ENCODE data around the gene TEP1. TPM values are rescaled to one million over a fixed set of nuclear protein-coding genes. Genes with fewer than 3 reads are reported as not detected.

Gene TEP1
- total RNA-seq, 1 experiment from 2014 or later: 23.1 TPM

DNA sequence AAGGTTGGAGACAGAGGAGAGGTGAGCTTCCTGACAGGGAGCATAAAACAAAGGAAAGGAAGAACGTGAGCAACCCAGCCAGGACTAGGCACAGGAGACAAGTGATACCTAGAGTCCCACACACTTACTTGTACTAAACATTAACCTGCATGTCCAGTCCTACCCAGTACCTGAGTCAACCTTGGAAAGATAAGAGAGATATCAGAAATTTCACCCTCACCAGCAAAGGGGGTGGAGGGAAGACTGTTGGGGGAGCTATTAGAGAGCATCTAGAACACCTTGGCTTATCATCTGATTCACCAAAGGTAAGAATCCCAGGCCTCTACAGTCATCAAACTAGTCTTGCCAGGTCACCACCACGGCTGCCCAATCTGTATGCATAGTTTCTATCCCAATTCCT is 11.6 kb upstream of the TEP1 start:
- Histone ChIP-seq H3K27ac (ENCODE audit: low read length) (no peak overlapping the region), H3K27me3 (ENCODE audit: low read length) (no peaks in the 10 kb centered on the region), H3K4me2 (ENCODE audit: low read depth, low read length, poor library complexity, severe bottlenecking) (no peak overlapping the region), H4K20me1 (ENCODE audit: insufficient read depth, low read depth, low read length) (no peaks in the 10 kb centered on the region), H3K9me3 (ENCODE audit: low read length) (no peaks in the 10 kb centered on the region), H3K9ac (ENCODE audit: low read length) (no peak overlapping the region), H3K79me2 (ENCODE audit: low read length) (no peaks in the 10 kb centered on the region), H3K36me3 (ENCODE audit: insufficient read depth, low read length) (no peaks in the 10 kb centered on the region), H3K4me1 (ENCODE audit: low read length) (peaks cover 15% of the 10 kb centered on the region), H2AFZ (ENCODE audit: low read length) (no peak overlapping the region), H3K4me3 (ENCODE audit: low read length) (no peak overlapping the region), H3K9me2 (replicated peaks; ENCODE audit: insufficient read depth, low read length) (no peaks in the 10 kb centered on the region)
- no peak for DNase-seq

GRCh38 chr14:20422886-20423285 is 9.6 kb upstream of the TEP1 start:
- H2AFZ ChIP-seq (ENCODE audit: low read length): no peak overlapping the region

GRCh38 chr14:20421267-20421666 is 8.0 kb upstream of the TEP1 start:
- no peak for DNase-seq
- Histone ChIP-seq H2AFZ (ENCODE audit: low read length) (no peak overlapping the region), H3K36me3 (ENCODE audit: insufficient read depth, low read length) (no peaks in the 10 kb centered on the region)

More at GRCh38 chr14:20422886-20423285, 9.6 kb upstream of the TEP1 start:
- Histone ChIP-seq H3K4me2 (ENCODE audit: low read depth, low read length, poor library complexity, severe bottlenecking) (no peak overlapping the region), H3K36me3 (ENCODE audit: insufficient read depth, low read length) (no peaks in the 10 kb centered on the region), H3K27ac (ENCODE audit: low read length) (no peak overlapping the region), H4K20me1 (ENCODE audit: insufficient read depth, low read depth, low read length) (no peaks in the 10 kb centered on the region), H3K79me2 (ENCODE audit: low read length) (no peaks in the 10 kb centered on the region), H3K27me3 (ENCODE audit: low read length) (no peaks in the 10 kb centered on the region), H3K9me2 (replicated peaks; ENCODE audit: insufficient read depth, low read length) (no peaks in the 10 kb centered on the region), H3K4me3 (ENCODE audit: low read length) (no peak overlapping the region), H3K9ac (ENCODE audit: low read length) (no peak overlapping the region), H3K4me1 (ENCODE audit: low read length) (peaks cover 9% of the 10 kb centered on the region), H3K9me3 (ENCODE audit: low read length) (no peaks in the 10 kb centered on the region)
- no peak for DNase-seq

DNA sequence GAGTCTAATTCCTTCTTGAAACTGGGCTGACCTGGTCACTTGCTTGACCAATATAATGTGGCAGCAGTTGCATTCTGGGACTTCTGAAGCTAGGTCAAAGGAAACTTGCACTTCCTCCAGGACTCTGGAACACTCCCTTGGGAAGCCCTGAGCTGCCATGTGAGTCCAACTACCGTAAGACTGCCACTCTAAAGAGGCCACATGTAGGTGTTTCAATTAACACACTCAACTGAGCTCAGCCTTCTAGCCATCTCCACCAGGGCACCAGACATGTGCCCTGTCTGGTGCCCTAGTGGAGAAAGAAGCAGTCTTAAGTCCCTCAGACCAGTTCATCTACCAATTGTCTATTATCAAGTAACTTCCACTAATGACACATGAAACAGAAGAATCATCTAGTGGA is 6.1 kb upstream of the TEP1 start:
- H3K4me2 ChIP-seq (ENCODE audit: low read depth, low read length, poor library complexity, severe bottlenecking): no peak overlapping the region
- H4K20me1 ChIP-seq (ENCODE audit: insufficient read depth, low read depth, low read length): no peaks in the 10 kb centered on the region
- no peaks in the 10 kb centered on the region for H3K9me3 ChIP-seq (ENCODE audit: low read length)
- no peak overlapping the region for H3K27ac ChIP-seq (ENCODE audit: low read length)
- no peaks in the 10 kb centered on the region for H3K9me2 ChIP-seq (replicated peaks; ENCODE audit: insufficient read depth, low read length)
- H3K36me3 ChIP-seq (ENCODE audit: insufficient read depth, low read length): no peaks in the 10 kb centered on the region
- no peaks in the 10 kb centered on the region for H3K27me3 ChIP-seq (ENCODE audit: low read length)
- no peak overlapping the region for H3K9ac ChIP-seq (ENCODE audit: low read length)
- no peak overlapping the region for H3K4me3 ChIP-seq (ENCODE audit: low read length)
- H3K4me1 ChIP-seq (ENCODE audit: low read length): peaks cover 3% of the 10 kb centered on the region
- H3K79me2 ChIP-seq (ENCODE audit: low read length): no peaks in the 10 kb centered on the region
- H2AFZ ChIP-seq (ENCODE audit: low read length): no peak overlapping the region
- no peak for DNase-seq

More at GRCh38 chr14:20421267-20421666, 8.0 kb upstream of the TEP1 start:
- Histone ChIP-seq H3K27me3 (ENCODE audit: low read length) (no peaks in the 10 kb centered on the region), H3K27ac (ENCODE audit: low read length) (no peak overlapping the region), H3K79me2 (ENCODE audit: low read length) (no peaks in the 10 kb centered on the region), H3K9ac (ENCODE audit: low read length) (no peak overlapping the region), H3K4me1 (ENCODE audit: low read length) (0 out of 2 replicates have a peak, but pooled peaks cover 2% of the 10 kb centered on the region), H3K9me2 (replicated peaks; ENCODE audit: insufficient read depth, low read length) (no peaks in the 10 kb centered on the region), H3K4me2 (ENCODE audit: low read depth, low read length, poor library complexity, severe bottlenecking) (no peak overlapping the region), H3K4me3 (ENCODE audit: low read length) (no peak overlapping the region), H3K9me3 (ENCODE audit: low read length) (no peaks in the 10 kb centered on the region), H4K20me1 (ENCODE audit: insufficient read depth, low read depth, low read length) (no peaks in the 10 kb centered on the region)

DNA sequence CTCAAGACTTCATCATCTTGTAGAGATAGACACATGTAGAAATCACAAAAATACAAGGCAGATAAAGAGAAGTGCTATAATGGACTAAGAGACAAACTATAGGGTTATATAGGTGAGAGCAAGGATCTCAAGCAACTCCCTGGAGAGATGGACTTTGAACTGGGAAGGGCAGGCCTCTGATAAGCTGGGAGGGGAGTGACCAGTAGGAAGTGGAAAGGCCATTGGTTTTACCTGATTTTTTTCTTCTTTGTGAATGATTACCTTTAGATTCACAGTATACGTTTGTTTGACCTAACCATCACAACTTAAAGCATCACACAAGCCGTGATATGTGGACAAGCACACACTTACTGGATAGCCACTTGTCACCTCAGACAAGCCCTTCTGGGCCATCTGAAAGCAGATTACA is 5.2 kb upstream of the TEP1 start:
- Histone ChIP-seq H3K9me3 (ENCODE audit: low read length) (no peaks in the 10 kb centered on the region), H3K9ac (ENCODE audit: low read length) (no peak overlapping the region), H3K9me2 (replicated peaks; ENCODE audit: insufficient read depth, low read length) (no peaks in the 10 kb centered on the region), H3K36me3 (ENCODE audit: insufficient read depth, low read length) (no peaks in the 10 kb centered on the region), H3K4me2 (ENCODE audit: low read depth, low read length, poor library complexity, severe bottlenecking) (no peak overlapping the region), H3K79me2 (ENCODE audit: low read length) (no peaks in the 10 kb centered on the region), H3K4me3 (ENCODE audit: low read length) (no peak overlapping the region), H3K4me1 (ENCODE audit: low read length) (peaks cover 12% of the 10 kb centered on the region), H4K20me1 (ENCODE audit: insufficient read depth, low read depth, low read length) (no peaks in the 10 kb centered on the region), H3K27ac (ENCODE audit: low read length) (no peak overlapping the region), H3K27me3 (ENCODE audit: low read length) (no peaks in the 10 kb centered on the region), H2AFZ (ENCODE audit: low read length) (no peak overlapping the region)
- DNase-seq: no peak

DNA sequence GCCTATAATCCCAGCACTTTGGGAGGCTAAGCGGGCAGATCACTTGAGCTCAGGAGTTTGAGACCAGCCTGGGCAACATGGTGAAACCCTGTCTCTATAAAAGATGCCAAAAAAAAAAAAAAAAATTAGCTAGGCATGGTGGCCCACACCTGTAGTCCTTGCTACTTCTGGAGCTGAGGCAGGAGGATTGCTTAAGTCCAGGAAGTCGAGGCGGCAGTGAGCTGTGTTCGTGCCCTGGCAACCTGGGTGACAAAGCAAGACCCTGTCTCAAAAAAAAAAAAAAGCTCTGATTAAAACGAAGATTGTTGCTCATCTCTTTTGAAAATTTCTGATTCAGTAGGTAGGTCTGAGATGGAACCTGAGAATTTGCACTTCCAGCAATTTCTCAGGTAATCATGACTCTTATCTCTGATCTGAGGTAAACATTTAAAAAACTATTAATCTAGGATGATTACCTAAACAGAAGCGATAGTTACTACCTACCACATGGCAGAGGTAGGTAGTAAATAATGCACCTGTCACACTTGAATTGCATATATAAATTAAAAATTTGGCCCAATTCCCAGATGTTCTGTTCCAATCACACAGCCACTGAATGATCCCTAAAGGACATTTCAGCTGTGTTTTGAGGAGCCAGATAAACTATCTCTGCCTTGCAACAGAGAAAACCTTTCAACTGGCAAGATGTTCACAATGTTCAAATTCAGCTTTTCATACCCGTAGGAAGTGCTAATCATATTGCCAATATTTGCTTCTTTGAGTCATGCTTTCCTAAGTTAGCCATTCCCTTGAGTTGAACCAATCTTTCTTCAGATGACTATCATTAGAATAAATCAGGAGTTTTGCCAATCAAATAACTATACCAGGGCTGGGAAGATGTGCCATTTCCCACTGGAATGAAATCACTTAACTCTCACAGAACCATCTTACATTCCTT is 4.2 kb upstream of the TEP1 start:
- no peaks in the 10 kb centered on the region for H3K9me2 ChIP-seq (replicated peaks; ENCODE audit: insufficient read depth, low read length)
- H3K36me3 ChIP-seq (ENCODE audit: insufficient read depth, low read length): no peaks in the 10 kb centered on the region
- peaks cover 6% of the 10 kb centered on the region; the same call in 1 of the 2 replicates for H3K79me2 ChIP-seq (ENCODE audit: low read length)
- no peak overlapping the region for H3K9ac ChIP-seq (ENCODE audit: low read length)
- no peak overlapping the region for H3K27ac ChIP-seq (ENCODE audit: low read length)
- H3K27me3 ChIP-seq (ENCODE audit: low read length): no peaks in the 10 kb centered on the region
- no peak overlapping the region for H2AFZ ChIP-seq (ENCODE audit: low read length)
- H3K4me2 ChIP-seq (ENCODE audit: low read depth, low read length, poor library complexity, severe bottlenecking): no peak overlapping the region
- DNase-seq: no peak
- peaks cover 13% of the 10 kb centered on the region for H3K4me1 ChIP-seq (ENCODE audit: low read length)
- H3K4me3 ChIP-seq (ENCODE audit: low read length): no peak overlapping the region
- H3K9me3 ChIP-seq (ENCODE audit: low read length): no peaks in the 10 kb centered on the region
- H4K20me1 ChIP-seq (ENCODE audit: insufficient read depth, low read depth, low read length): no peaks in the 10 kb centered on the region

DNA sequence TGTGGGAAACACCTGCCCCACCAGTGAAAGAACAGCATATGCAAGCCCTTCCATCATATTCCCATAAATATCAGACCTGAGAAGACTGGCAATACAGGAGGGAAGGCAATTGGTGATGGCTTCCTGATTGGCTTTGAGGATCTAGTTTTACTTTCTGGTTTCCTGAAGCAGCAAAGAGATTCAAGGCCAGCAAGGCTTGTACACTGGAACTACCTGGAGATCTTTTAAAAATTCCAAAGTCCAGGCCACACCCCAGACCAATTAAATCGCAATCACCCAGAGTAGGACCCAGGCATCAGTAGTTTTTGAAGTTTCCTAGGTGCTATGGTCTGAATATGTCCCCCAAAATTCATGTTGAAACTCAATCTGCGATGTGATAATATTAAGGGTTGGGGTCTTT is 2.9 kb upstream of the TEP1 start:
- H3K9ac ChIP-seq (ENCODE audit: low read length): no peak overlapping the region
- peaks cover 19% of the 10 kb centered on the region for H3K79me2 ChIP-seq (ENCODE audit: low read length)
- no peak overlapping the region for H3K27ac ChIP-seq (ENCODE audit: low read length)
- H3K4me1 ChIP-seq (ENCODE audit: low read length): peaks cover 18% of the 10 kb centered on the region
- no peak for DNase-seq
- H3K27me3 ChIP-seq (ENCODE audit: low read length): no peaks in the 10 kb centered on the region
- no peak overlapping the region for H3K4me2 ChIP-seq (ENCODE audit: low read depth, low read length, poor library complexity, severe bottlenecking)
- H3K36me3 ChIP-seq (ENCODE audit: insufficient read depth, low read length): no peaks in the 10 kb centered on the region
- H3K9me2 ChIP-seq (replicated peaks; ENCODE audit: insufficient read depth, low read length): no peaks in the 10 kb centered on the region
- H3K4me3 ChIP-seq (ENCODE audit: low read length): no peak overlapping the region
- H4K20me1 ChIP-seq (ENCODE audit: insufficient read depth, low read depth, low read length): no peaks in the 10 kb centered on the region
- peak overlapping the region; percentile 10; the same call in 1 of the 2 replicates for H2AFZ ChIP-seq (ENCODE audit: low read length)
- no peaks in the 10 kb centered on the region for H3K9me3 ChIP-seq (ENCODE audit: low read length)

GRCh38 chr14:20415782-20416206 is 2.5 kb upstream of the TEP1 start:
- no peak overlapping the region for H3K27ac ChIP-seq (ENCODE audit: low read length)
- no peak overlapping the region for H3K4me2 ChIP-seq (ENCODE audit: low read depth, low read length, poor library complexity, severe bottlenecking)
- no peaks in the 10 kb centered on the region for H3K27me3 ChIP-seq (ENCODE audit: low read length)
- no peaks in the 10 kb centered on the region for H3K9me3 ChIP-seq (ENCODE audit: low read length)
- no peaks in the 10 kb centered on the region for H3K36me3 ChIP-seq (ENCODE audit: insufficient read depth, low read length)
- H3K4me1 ChIP-seq (ENCODE audit: low read length): peaks cover 18% of the 10 kb centered on the region
- H3K4me3 ChIP-seq (ENCODE audit: low read length): no peak overlapping the region
- peak overlapping the region; percentile 10; the same call in 1 of the 2 replicates for H2AFZ ChIP-seq (ENCODE audit: low read length)
- no peak overlapping the region for H3K9ac ChIP-seq (ENCODE audit: low read length)
- H3K79me2 ChIP-seq (ENCODE audit: low read length): peaks cover 22% of the 10 kb centered on the region
- no peaks in the 10 kb centered on the region for H3K9me2 ChIP-seq (replicated peaks; ENCODE audit: insufficient read depth, low read length)
- DNase-seq: peak; percentile 90
- H4K20me1 ChIP-seq (ENCODE audit: insufficient read depth, low read depth, low read length): no peaks in the 10 kb centered on the region

All from Karpas-422 (cell line).